Mesodermal cell (in vitro differentiated cells): ENCODE measurements around the gene HLF.

Source experiments
- H3K27ac ChIP-seq: 2 replicates; pipeline ENCODE4 v1.7.0; 2013; ENCODE audit warnings: mild to moderate bottlenecking, low read depth, low read length, moderate library complexity; ENCODE audit not compliant: severe bottlenecking
- H3K36me3 ChIP-seq: 2 replicates; pipeline ENCODE4 v1.7.1; 2013; ENCODE audit warnings: mild to moderate bottlenecking, low read length, moderate library complexity; ENCODE audit not compliant: control insufficient read depth, insufficient read depth
- H3K4me1 ChIP-seq: one replicate; pipeline ENCODE4 v1.7.1; 2013; ENCODE audit warnings: mild to moderate bottlenecking, low read length; ENCODE audit not compliant: insufficient read depth, control insufficient read depth, poor library complexity, severe bottlenecking
- H3K4me3 ChIP-seq: 2 replicates; pipeline ENCODE4 v1.7.0; 2013; ENCODE audit warnings: low read length, control low read depth, mild to moderate bottlenecking; ENCODE audit not compliant: insufficient read depth, poor library complexity, severe bottlenecking; ENCODE audit errors: extremely low read depth
- H3K9me3 ChIP-seq: 2 replicates; pipeline ENCODE4 v1.7.1; 2013; ENCODE audit warnings: mild to moderate bottlenecking, low read length, moderate library complexity; ENCODE audit not compliant: control insufficient read depth
- WGBS, 2 experiments: methylation state at CpG; one replicate each; pipeline ENCODE4 v1.1.5; 2013; ENCODE audit warnings: missing lambda C conversion rate in 2 of 2; ENCODE audit not compliant: insufficient coverage in 2 of 2; 5-methylcytosine and 5-hydroxymethylcytosine counted together

Gene HLF

GRCh38 chr17:55267777-55268648 lies 3.3 kb downstream of the HLF start:
- Histone ChIP-seq H3K36me3 (no peaks in the 10 kb centered on the region), H3K4me1 (peaks cover 4% of the 10 kb centered on the region), H3K27ac (no peak overlapping the region), H3K4me3 (no peak overlapping the region), H3K9me3 (no peaks in the 10 kb centered on the region)
- WGBS, 2 experiments, result 96 to 98% methylated on average over 5 to 8 of the region's 11 CpGs

DNA sequence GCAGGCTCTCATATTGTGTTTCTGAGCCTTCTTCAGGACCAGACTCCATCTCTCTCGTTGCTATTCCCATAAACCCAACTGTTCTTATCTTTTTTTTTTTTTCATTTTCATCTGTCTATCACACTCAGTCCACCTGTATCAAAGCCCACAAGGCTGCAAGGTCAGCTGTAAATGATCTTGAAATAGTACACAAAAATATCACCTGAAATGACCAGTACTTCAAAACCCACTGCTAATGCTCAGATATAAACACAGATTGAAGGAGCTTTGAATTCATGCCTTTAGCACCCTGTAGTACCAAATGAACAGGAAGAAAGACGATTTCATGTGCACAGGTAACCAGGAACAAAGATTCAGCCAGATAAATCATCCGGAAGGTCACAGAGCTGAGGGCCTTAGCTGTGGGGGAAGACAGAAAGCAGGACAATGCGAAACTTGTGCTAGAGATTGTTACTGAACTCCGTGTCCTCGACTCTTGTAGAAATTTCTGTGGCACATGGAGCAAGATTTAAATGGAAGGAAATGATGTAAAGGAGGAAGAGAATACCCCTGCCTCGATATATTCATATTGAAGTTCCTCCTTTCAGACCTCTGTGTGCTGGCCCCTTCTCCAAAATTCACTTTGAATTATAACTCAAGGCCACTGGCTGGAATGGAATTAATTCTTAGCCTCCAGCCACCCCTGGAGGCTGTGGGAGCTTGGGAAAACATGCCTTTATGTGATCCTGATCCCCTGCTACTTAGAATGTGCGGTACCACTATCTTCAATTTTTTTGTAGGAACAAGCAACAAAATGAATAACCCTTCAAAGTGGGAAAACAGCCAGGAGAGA lies 4.1 kb downstream of the HLF start:
- no peaks in the 10 kb centered on the region for H3K9me3 ChIP-seq
- no peak overlapping the region for H3K4me3 ChIP-seq
- H3K4me1 ChIP-seq, result peaks cover 4% of the 10 kb centered on the region
- no peaks in the 10 kb centered on the region for H3K36me3 ChIP-seq
- no peak overlapping the region for H3K27ac ChIP-seq
- WGBS, 2 experiments, result 91 to 95% methylated on average over 5 to 7 of the region's 8 CpGs

DNA sequence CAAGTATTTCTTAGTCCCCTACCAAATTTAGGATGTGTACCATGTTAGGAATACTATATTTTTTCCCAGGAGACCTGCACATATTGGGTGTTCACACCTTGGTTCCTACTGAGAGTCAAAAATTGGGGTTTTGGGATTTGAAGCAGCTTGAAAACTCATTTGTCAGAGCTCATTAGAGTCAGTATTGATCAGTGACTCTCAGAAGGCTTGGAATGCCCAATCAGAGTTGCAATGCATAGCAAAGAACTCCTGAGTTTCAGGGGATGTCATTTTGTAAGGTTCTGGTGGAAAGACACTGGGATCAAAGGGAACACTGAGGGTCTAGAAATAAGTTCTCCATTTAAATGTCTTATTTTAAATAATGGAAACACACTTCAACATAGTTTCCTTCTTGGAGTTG lies 5.1 kb downstream of the HLF start:
- H3K27ac ChIP-seq, result no peak overlapping the region
- H3K4me3 ChIP-seq, result no peak overlapping the region
- no peaks in the 10 kb centered on the region for H3K4me1 ChIP-seq
- no peaks in the 10 kb centered on the region for H3K36me3 ChIP-seq
- H3K9me3 ChIP-seq, result no peaks in the 10 kb centered on the region

DNA sequence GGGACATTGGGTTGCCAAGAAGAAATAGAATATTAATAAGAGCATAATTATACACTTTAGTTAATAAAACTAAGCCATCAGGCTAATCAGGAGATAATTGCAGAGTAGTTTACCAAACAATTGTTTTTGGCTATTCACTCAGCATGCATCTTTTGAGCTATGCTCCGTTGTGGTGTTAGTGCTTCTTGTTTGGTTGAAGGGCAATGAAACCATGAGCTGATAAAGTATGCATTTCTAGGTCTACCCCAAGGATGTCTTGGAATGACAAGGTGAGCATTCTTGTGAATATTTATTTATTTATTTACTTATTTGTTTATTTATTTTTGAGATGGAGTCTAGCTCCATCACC lies 6.4 kb downstream of the HLF start:
- H3K4me1 ChIP-seq, result no peaks in the 10 kb centered on the region
- no peaks in the 10 kb centered on the region for H3K9me3 ChIP-seq
- no peak overlapping the region for H3K27ac ChIP-seq
- H3K4me3 ChIP-seq, result no peak overlapping the region
- WGBS, 2 experiments, result no CpG with 5 or more reads among the region's 1 CpG
- no peaks in the 10 kb centered on the region for H3K36me3 ChIP-seq

GRCh38 chr17:55271958-55272710 lies 7.4 kb downstream of the HLF start:
- Histone ChIP-seq H3K4me3 (no peak overlapping the region), H3K4me1 (no peaks in the 10 kb centered on the region), H3K36me3 (no peaks in the 10 kb centered on the region), H3K9me3 (no peaks in the 10 kb centered on the region), H3K27ac (no peak overlapping the region)
- WGBS, 2 experiments, result 92 to 93% methylated on average over 6 to 8 of the region's 8 CpGs

GRCh38 chr17:55272711-55273578 lies 8.2 kb downstream of the HLF start:
- WGBS, 2 experiments, result 81 to 86% methylated on average over 10 to 11 of the region's 13 CpGs
- no peak overlapping the region for H3K27ac ChIP-seq
- H3K9me3 ChIP-seq, result no peaks in the 10 kb centered on the region
- H3K4me1 ChIP-seq, result no peaks in the 10 kb centered on the region
- H3K4me3 ChIP-seq, result no peak overlapping the region
- H3K36me3 ChIP-seq, result no peaks in the 10 kb centered on the region

DNA sequence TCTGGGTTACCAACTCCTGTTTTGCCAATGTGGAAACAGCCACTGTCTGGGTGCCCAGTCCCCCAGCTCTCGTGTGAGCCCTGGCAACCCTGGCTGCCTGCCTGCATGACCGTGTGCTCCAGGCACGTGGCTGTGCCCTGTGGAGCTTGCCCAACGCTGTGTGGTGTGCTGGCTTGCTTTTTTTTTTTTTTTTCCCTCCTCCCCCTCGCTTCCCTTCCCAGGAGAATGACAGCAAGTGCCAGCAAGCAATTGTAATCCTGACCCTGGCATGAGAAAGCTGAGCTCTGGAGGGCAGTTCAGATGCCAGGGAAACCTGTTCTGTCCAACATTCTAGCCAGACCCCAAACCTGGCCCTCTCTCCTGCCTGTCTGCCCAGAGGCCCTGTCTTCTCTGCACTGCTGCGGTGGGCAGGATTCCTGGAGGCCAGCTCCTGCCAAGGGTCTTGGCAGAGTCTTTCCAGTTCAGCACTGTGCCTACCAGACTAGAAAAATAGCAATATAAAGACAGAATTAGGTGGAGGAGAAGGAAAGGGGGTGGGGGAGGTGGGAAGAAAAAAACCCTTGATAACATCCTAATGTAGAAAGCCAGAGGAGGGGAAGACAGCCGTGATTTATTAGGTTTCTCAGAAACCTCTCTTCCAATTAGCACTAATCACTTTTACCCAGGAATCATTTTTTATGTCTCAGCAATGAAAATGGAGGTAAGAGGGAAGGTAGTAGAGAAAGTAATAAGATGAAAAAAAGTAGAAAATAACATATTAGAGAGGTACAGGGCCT lies 9.0 kb downstream of the HLF start:
- no peak overlapping the region for H3K27ac ChIP-seq
- no peaks in the 10 kb centered on the region for H3K4me1 ChIP-seq
- H3K9me3 ChIP-seq, result no peaks in the 10 kb centered on the region
- WGBS, 2 experiments, result 72 to 81% methylated on average over 3 to 4 of the region's 7 CpGs
- no peak overlapping the region for H3K4me3 ChIP-seq
- H3K36me3 ChIP-seq, result no peaks in the 10 kb centered on the region

- Histone ChIP-seq H3K27ac (no peak overlapping the region), H3K9me3 (no peaks in the 10 kb centered on the region), H3K4me1 (no peaks in the 10 kb centered on the region), H3K36me3 (no peaks in the 10 kb centered on the region), H3K4me3 (no peak overlapping the region)
- WGBS, 2 experiments, result 90 to 95% methylated on average over 5 to 7 of the region's 7 CpGs
These were observed 9.8 kb downstream of the HLF start for GRCh38 chr17:55274355-55275255.
